ENCODE data around the gene TCERG1L.

TCERG1L gene

DNA sequence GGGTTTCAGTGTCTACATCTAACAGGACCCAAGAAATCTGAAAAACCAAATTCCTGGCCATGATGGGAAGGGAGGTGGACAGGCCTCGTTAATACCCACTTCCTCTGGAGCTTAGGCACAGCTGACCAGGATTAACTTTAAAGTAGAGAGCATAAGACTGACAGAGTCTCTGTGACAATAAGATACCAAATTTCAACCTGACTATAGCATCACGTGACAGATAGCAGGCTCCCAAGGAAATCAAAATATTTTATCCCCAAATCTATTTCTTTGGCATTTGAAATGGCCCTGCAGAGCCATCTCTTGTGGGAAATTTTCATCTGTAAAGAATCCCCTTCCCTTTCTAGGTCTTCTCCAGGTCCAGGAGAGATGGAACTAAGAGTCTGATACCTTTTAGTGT is 258.3 kb downstream of the TCERG1L start:
- no peak overlapping the region for H3K4me2 ChIP-seq (ENCODE audit: low read depth, low read length, poor library complexity, severe bottlenecking)
- H3K9ac ChIP-seq (ENCODE audit: low read depth, low read length, poor library complexity, severe bottlenecking) = no peak overlapping the region
- H3K79me2 ChIP-seq (ENCODE audit: insufficient read depth, low read length) = no peaks in the 10 kb centered on the region
- no peak overlapping the region for H3K4me3 ChIP-seq (ENCODE audit: low read length, poor library complexity, severe bottlenecking)
- no peak overlapping the region for H2AFZ ChIP-seq (ENCODE audit: low read length)
- H3K36me3 ChIP-seq (ENCODE audit: insufficient read depth, low read length) = no peaks in the 10 kb centered on the region
- H3F3A ChIP-seq (ENCODE audit: low read depth) = no peaks in the 10 kb centered on the region
- H3K9me2 ChIP-seq (replicated peaks; ENCODE audit: low read depth, low read length) = no peaks in the 10 kb centered on the region
- H3K4me1 ChIP-seq (ENCODE audit: insufficient read depth, low read length, poor library complexity, severe bottlenecking) = no peaks in the 10 kb centered on the region
- no peaks in the 10 kb centered on the region for H3K27me3 ChIP-seq (ENCODE audit: insufficient read depth, low read length, poor library complexity, severe bottlenecking)
- TF ChIP-seq CTCF (conservative IDR thresholded peaks at IDR 0.05; ENCODE audit: low read length) (no peak), EZH2phosphoT487 (IDR thresholded peaks at IDR 0.05; ENCODE audit: borderline replicate concordance) (no peak)
- no peaks in the 10 kb centered on the region; the same call in 1 of the 2 replicates for H3K9me3 ChIP-seq (ENCODE audit: insufficient read depth, low read depth, low read length)
- H4K20me1 ChIP-seq (ENCODE audit: insufficient read depth, low read length, poor library complexity, severe bottlenecking) = no peaks in the 10 kb centered on the region

DNA sequence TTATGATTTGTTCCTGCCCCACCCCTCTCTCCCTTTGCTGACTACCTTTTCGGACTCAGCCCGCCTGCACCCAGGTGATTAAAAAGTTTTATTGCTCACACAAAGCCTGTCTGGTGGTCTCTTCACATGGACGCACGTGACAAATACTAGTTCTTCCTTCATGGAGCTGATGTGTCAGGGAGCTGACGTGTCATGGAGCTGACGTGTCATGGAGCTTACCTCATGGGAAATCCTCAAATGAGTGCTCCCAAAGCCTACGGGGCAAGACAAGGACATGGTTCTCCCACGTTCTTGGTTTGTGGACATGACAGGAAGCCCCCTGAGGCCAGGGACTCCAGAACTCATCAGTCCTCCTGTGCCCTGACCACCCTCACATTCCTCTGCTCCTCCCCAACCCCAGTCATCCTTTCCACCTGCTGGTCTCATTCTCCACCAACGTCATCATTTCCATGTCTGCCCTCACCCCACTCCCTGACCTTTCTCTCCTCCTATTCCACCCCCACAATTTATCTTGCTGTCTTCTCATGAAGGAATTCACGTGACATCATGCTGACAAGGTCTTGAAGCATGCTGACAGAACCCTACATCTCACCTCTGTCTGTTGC is 261.3 kb downstream of the TCERG1L start:
- H3K4me3 ChIP-seq (ENCODE audit: low read length, poor library complexity, severe bottlenecking) = no peak overlapping the region
- no peaks in the 10 kb centered on the region for H4K20me1 ChIP-seq (ENCODE audit: insufficient read depth, low read length, poor library complexity, severe bottlenecking)
- H3K36me3 ChIP-seq (ENCODE audit: insufficient read depth, low read length) = no peaks in the 10 kb centered on the region
- H3K4me1 ChIP-seq (ENCODE audit: insufficient read depth, low read length, poor library complexity, severe bottlenecking) = no peaks in the 10 kb centered on the region
- no peaks in the 10 kb centered on the region for H3F3A ChIP-seq (ENCODE audit: low read depth)
- H2AFZ ChIP-seq (ENCODE audit: low read length) = no peak overlapping the region
- no peak for TF ChIP-seq CTCF (conservative IDR thresholded peaks at IDR 0.05; ENCODE audit: low read length)
- TF ChIP-seq EZH2phosphoT487 (IDR thresholded peaks at IDR 0.05; ENCODE audit: borderline replicate concordance) = no peak
- no peaks in the 10 kb centered on the region for H3K27me3 ChIP-seq (ENCODE audit: insufficient read depth, low read length, poor library complexity, severe bottlenecking)
- H3K9me2 ChIP-seq (replicated peaks; ENCODE audit: low read depth, low read length) = no peaks in the 10 kb centered on the region
- no peaks in the 10 kb centered on the region for H3K9me3 ChIP-seq (ENCODE audit: insufficient read depth, low read depth, low read length)
- H3K4me2 ChIP-seq (ENCODE audit: low read depth, low read length, poor library complexity, severe bottlenecking) = no peak overlapping the region
- no peaks in the 10 kb centered on the region for H3K79me2 ChIP-seq (ENCODE audit: insufficient read depth, low read length)
- H3K9ac ChIP-seq (ENCODE audit: low read depth, low read length, poor library complexity, severe bottlenecking) = no peak overlapping the region

- Histone ChIP-seq H4K20me1 (ENCODE audit: insufficient read depth, low read length, poor library complexity, severe bottlenecking) (no peaks in the 10 kb centered on the region), H3K4me2 (ENCODE audit: low read depth, low read length, poor library complexity, severe bottlenecking) (no peak overlapping the region), H3K9ac (ENCODE audit: low read depth, low read length, poor library complexity, severe bottlenecking) (no peak overlapping the region), H3K27me3 (ENCODE audit: insufficient read depth, low read length, poor library complexity, severe bottlenecking) (no peaks in the 10 kb centered on the region), H3K4me3 (ENCODE audit: low read length, poor library complexity, severe bottlenecking) (no peak overlapping the region), H3F3A (ENCODE audit: low read depth) (no peaks in the 10 kb centered on the region), H2AFZ (ENCODE audit: low read length) (no peak overlapping the region), H3K4me1 (ENCODE audit: insufficient read depth, low read length, poor library complexity, severe bottlenecking) (no peaks in the 10 kb centered on the region), H3K9me2 (replicated peaks; ENCODE audit: low read depth, low read length) (no peaks in the 10 kb centered on the region), H3K9me3 (ENCODE audit: insufficient read depth, low read depth, low read length) (no peaks in the 10 kb centered on the region), H3K79me2 (ENCODE audit: insufficient read depth, low read length) (no peaks in the 10 kb centered on the region), H3K36me3 (ENCODE audit: insufficient read depth, low read length) (no peaks in the 10 kb centered on the region)
- TF ChIP-seq CTCF (conservative IDR thresholded peaks at IDR 0.05; ENCODE audit: low read length) (no peak), EZH2phosphoT487 (IDR thresholded peaks at IDR 0.05; ENCODE audit: borderline replicate concordance) (no peak)
These were observed 262.5 kb downstream of the TCERG1L start for GRCh38 chr10:131049016-131049415.
